GM19468 (cell line): ENCODE results near the gene HPCA.

Experiments used
- ATAC-seq: cut with Tn5 transposase; IDR thresholded peaks from one replicate; pipeline ENCODE4 v1.9.1; 2021; ENCODE audit warnings: mild to moderate bottlenecking, moderate library complexity, moderate number of reproducible peaks; ENCODE audit not compliant: unreplicated experiment; ENCODE audit errors: extremely low read depth

HPCA gene

DNA sequence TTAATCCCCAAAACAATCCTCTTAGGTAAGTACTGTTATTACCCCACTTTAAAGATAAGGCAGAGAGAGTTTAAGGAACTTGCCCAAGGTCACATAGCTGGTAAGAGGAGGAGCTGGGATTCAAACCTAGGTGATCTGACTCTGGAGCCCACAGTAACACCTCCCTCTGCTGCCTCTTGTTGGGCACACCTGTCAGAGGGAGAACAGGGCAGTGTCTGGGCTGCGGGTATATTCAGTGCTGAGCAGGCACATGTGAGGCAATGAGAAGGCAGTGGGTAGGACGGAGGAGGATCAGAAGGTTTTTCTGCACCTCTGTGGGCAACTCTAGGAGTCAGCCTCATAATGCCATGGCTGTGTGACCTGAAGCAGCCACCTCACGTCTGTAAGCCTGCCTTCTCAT, 1.8 kb downstream of the HPCA start:
- ATAC-seq: no peak

DNA sequence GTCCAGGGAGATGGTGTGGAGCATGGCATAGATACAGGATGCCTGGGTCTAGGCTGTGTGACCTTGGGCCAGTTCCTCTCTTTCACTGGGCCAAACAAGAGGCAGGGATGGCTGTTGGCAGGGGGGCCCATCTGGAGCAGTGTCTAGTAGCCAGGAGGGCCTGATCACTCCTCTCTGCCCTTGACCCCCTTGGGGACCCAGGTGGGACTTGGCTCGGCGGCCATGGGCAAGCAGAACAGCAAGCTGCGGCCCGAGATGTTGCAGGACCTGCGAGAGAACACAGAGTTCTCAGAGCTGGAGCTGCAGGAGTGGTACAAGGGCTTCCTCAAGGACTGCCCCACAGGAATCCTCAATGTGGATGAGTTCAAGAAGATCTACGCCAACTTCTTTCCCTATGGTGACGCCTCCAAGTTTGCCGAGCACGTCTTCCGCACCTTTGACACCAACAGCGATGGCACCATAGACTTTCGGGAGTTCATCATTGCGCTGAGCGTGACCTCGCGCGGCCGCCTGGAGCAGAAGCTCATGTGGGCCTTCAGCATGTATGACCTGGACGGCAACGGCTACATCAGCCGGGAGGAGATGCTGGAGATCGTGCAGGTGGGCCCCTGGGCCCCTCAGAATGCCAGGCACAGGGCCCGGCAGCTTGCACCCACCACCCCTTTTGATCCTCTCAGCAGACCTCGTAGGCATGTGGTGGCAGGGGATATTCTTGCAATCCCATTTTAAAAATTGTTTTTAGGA, 2.6 kb downstream of the HPCA start:
- no peak for ATAC-seq

DNA sequence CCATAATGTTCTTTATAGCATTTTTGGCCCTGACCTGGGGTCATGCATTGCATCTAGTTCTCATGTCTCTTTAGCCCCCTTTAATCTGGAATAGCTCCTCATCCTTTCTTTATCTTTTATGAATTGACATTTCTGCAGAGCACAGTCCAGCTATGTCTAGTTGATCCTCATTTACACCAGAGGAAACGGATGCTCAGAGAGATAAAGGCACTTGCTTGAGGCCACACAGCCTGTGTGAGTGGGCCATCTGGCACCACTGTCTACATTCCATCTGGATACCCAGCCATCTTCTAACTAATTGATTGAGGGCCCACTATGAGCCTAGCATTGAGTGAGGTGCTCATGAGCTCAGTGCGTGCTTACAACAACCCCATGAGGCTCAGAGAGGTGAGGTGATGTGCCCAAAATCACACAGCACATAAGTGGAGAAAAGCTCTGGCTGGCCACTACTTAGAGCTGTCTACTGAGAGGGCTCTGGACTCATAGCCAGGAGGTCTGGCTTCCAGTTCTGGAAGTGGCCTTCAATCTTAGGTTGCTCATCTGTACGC, 3.5 kb downstream of the HPCA start:
- no peak for ATAC-seq

DNA sequence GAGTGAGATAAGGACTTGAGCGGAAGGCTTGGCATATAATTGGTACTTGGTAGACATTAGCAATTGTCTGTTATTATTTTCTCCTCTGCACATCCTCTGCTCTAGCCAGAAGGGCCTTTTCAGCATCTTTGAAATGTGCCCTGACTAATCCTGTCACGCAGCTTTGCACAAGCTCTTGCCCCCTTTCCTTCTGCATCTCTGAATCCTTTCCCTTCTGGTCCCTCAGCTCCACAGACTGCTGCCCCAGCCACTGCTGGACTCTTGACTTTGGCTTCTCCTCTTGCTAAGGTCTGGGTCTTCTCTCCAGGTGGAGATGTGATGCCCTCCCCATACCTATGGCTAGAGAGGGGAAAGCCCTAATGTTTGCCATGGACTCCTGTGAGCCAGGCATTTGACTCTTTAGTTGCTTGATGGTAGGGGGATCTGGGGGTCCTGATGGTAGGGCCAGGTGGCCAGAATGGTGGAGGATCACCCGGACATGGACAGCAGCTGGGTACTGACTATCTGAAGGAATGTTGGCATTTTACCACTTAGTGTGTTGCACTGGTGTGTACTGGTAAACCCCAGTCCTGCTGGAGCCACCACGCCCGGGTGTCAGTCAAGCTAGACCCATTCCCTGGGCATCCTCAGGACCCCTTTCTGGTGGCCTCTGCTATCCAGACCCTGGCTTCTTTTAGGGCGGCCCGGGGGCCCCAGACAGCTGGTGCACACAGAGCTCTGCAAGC, 4.4 kb downstream of the HPCA start:
- ATAC-seq: no peak

DNA sequence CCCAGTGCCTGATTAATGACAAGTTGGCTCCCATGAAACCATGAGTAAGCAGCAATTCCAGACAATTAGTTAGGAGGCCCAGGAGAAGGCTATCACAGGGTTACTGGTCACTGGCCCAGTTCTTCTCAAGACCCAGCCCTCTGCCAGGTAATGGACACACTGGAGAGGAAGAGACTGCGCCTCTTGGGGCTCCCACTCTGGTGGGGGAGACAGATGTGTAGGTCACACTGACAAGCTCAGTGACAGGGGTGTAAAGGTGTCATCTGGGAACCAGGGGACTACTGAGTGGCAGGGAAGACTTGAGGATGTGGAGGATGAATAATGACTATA, 4.9 kb downstream of the HPCA start:
- ATAC-seq: no peak

DNA sequence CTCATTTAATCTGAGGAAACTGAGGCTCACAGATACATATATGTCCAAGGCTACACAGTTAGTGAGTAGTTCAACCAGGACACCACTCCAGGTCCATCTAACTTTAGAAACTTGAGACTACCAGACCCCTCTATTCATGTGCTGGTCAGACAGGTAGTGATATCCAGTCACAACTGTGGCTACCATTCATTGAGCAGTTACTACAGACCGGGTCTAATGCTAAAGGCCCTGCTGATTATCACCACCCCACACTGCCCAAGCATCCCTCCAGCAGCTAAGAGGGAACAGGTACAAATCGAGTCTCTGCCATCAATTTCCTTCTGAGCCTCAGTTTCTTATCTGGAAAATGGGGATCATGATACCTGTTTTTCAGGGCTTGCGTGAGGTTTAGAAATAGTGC, 5.3 kb downstream of the HPCA start:
- ATAC-seq: no peak

DNA sequence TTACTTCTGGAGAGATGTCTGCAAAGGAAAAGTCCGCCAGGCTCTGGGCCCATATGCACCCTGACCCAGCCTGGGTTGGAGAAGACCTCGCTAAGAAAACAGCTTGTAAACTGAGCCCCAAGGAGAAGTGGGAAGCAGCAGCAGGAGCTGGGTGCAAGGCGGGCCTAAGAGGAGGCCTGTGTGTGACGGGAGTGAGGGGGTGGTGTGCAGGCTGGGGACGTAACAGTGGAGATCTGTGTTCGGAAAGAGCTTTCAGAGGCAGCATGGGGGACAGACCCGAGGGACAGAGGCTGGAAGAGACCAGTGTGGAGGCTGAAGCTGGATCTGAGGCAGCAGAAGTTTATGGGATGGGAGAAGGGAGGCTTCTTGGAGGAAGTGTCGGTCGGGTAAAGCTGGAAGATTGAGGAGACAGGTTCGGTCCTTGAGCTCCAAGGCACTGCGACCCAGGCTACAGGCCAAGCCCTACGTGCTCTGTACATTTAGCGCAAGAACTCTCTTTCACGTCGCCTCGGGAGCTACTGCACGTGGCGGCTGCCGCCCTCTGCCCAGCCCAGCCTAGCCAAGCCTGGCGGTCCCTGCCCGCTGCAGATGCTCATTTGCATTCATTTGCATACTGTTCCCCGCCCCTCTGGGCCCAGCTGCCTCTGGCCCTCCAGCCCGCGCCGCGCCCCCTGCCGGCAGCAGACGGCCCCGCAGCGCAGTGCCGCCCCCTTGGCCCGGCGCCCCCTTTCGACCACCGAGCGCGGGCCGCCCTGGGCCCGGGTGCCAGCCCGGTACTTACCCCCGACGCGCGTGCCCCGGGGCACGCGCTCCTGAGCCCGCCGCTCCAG, 6.3 kb downstream of the HPCA start:
- ATAC-seq: no peak

DNA sequence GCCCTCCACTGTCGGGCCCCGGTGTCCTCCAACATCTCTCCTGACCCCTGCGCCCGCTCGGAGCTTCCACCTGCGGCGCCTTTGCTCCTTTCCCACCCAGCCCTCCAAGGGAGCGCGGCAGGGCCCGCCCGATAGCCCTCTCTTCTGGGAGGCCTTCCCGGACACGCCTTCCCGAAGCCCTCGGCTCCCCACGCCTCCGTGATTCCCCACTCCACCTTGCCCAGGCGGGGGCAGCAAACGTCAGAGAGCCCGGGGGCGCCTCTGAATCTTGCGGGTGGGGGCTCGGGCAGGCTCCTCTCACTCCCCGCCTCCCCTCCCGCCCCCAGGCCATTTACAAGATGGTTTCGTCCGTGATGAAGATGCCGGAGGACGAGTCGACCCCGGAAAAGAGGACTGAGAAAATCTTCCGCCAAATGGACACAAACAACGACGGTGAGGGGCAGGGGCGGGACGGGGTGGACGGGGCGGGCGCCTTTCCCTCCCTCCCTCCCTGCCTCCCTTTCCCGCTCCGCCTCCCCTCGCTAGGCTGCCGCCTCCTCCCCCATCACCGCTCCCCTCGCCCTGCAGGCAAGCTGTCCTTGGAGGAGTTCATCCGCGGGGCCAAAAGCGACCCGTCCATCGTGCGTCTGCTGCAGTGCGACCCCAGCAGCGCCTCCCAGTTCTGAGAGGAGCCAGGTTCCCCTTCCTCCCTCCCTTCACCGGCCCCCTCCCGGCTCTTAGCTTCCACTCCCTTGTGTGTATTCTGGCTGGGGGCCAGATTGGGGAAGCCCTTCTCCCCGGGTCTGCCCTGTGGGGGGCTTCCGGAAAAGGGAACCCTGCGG, 7.1 kb downstream of the HPCA start:
- no peak for ATAC-seq

DNA sequence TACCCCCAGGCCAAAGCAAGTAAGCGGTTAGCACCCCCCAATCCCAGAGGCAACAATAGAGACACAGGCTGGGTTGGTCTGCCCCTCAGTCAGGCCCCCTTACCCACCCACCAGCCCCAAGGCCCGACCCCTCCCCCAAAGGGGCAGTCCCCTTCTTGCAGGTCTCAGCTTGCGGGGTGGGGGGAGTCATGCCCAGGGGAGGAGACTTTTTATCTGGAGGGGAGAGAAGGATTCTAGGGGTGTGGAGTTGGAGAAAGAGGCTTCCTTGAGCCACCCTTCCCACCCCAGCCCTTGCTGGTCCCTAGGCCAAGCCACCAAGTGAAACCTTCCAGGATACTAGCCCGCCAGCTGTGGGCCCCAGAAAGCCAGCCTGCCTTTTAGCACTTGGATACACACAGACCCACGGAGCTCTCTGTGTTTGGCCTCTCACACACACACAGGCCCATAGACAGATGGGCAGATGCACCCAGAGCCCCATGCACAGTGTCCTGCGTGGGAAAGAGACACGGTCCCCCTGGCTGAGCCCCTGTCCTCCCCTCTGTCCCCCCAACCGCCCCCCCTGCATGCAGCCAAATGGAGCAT, 7.8 kb downstream of the HPCA start:
- ATAC-seq: no peak

DNA sequence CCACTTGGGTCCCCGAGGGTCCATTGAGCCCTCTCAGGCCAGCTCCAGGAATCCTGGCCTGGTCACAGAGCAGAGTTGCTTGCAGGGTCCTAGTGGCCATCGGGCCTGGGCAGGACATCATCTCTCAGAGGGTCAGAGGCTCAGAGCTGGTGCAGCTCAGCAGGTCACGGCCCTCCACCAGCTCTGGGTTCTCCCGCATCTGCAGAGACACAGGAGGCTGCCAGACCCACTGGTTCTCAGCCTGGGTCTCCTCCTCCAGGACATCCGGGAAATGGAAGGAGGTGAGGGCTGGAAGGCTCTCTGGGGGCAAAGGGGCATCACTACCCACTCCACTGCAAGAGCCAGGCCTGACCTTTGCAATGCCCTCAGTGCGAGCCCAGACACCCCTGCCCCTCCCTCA, 8.4 kb downstream of the HPCA start:
- no peak for ATAC-seq

DNA sequence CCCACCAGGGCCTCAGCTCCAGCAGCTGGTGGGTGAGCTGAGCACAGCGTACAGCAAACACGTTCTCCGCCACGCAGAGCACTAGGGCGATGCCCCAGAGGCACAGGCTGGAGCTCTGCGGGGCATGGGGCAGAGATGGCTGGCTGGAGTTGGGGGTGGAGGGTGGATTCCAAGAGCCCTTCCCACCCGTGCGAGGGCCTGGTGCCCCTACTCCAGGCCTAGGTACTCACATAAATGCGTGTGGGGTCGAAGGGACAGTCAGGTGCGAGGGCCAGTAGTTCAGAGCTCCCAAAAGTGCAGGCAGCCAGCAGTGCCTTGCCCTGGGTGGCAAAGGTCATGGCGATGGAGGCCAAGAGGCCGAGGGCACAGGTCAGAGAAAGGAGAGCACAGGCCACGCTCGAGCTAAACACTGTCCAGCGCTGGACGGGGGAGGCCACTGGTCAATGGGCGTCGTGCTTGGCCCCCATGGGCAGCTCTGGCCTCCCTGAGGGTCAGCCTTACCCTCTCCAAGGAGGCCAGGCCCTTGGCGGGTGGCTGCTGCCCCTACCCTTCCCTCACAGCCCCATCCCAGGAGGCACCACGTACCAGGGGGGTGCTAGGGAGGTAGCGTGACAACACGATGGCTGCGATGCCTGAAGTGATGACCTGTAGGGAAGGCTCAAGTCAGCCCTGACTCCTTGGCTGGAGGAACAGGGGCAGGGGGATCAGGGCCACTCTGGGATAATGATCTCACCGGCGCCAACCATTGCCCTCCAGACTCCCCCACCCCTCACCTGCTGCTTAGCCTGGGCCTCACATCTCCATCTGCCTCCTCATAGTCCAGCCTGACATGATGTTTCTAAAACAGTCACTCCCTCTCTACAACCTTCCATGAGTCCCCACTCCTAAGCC, 9.3 kb downstream of the HPCA start:
- ATAC-seq: no peak

DNA sequence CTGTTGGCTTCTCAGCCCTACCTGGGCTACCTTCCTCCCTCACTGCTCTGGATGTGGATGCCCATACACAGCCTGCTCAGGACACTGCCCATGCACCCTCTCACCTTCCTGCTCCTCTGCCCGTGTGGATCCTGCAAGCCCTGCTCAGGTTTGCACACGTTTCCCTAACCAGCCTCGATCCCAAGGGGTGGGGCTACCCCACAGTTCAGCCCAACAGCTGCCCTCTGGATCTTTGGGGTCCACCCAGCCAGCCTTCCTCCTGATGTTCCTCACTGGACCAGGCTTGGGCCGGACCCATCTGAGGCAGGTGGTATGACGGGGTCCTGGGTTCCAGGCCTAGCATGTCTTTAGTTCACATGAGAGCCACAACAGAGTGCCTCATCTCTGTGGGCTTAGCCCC, 10.2 kb downstream of the HPCA start:
- no peak for ATAC-seq

DNA sequence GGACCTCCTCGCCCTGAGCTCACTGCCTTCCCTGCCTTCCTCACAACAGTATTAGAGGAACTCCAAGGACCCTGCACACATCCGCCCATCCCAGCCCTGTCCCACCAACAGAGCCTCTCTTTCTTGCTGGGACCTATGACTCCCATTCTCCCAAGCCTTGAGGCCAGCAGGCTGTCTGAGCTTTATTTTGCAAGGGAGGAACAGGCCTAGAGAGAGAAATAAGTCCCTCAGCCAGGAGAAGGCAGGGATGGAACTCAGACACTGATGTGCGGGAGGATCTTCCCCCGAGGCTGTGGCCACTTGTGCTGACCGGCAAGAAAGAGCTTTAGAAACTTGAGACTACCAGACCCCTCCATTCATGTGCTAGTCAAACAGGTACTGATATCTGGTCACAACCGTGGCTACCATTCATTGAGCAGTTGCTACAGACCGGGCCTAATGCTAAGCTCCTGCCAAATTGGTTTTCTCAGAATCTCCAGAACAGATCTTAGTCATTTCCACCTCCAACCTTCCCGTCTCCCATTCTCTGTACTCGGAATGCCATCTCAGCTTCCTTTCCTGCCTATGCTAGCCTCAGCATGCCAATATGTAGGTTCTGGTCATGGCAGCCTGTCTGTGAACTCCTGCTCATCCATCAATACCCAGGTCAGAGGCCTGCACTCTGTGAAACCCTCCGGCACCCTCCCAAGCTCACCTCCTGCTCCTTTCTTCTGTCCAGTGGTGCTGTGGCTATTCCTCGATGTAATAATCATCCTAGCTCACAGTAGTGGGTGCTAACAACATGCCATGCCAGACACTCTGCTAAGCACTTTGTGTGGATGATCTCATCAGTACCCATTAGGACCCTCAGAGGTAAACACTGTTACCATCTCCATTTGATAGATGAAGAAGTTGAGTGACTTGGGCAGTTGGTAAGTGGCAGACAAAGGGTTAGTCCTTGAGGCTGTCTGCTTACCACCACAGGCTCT, 11.1 kb downstream of the HPCA start:
- no peak for ATAC-seq

DNA sequence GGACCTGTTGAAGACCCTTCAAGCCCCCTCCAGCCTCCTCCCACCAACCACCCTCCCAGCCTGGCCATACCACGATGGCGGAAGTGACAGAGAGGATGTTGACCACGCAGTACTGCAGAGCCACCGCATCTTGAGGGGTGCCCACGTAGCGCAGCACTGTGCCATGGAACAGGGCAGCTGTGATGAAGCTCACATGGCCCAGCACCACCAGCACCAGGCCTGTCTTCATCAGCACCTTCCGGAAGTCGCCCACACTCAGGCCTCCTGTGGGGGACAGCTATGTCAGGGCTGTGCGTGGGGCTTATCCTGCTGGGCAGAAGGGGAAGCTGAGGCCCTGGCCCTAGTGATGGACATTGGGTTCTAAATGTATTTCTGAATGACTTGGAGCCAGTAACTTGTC, 11.8 kb downstream of the HPCA start:
- no peak for ATAC-seq

DNA sequence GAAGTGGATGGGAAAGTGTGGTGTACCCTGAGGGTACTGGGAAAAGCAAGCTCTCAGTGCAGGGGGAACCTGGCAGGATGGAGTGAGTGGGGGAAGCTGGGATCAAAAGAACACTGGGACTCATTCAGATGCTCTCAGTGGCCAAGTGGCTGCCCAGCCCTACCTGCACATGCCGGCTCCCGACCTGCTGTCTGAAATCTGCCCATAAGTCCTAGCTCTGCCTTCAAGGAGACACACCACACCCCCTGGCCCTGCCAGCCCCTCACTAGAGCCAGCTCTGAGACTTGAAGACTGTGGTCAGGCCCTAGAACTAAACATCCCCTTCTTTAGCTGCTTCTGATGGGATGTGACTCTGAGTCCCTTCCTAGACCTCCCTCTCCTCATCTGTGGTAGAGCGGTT, 12.7 kb downstream of the HPCA start:
- no peak for ATAC-seq

DNA sequence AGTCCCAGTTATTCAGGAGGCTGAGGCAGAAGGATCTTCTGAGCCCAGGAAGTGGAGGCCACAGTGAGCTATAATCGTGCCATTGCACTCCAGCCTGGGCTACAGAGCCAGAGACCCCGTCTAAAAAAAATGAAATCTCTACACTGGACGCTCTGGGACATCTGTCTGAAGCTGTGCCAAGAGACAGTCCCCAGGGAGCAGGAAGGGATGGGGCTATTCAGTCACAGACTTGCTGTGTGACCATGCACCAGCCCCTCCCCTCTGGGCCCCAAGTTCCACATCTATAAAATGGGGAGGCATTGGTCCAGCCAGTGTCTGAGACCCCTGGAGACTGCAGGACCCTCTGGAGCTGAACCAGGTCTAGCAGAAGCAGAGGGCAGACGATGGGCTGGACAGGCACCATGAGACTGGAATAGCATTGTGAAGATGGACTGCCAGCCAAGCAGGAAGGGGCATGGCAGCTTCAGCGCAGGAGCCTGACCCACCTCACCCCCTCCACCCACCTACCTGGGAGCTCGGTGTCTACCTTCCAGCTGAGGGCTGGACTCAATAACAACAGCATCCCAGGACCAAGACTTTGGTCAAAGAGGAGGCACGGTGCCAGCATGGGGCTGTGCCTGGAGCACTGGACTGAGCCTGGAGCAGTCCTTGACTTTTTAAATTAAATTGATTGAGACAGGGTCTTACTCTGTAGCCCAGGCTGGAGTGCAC, 13.4 kb downstream of the HPCA start:
- no peak for ATAC-seq

DNA sequence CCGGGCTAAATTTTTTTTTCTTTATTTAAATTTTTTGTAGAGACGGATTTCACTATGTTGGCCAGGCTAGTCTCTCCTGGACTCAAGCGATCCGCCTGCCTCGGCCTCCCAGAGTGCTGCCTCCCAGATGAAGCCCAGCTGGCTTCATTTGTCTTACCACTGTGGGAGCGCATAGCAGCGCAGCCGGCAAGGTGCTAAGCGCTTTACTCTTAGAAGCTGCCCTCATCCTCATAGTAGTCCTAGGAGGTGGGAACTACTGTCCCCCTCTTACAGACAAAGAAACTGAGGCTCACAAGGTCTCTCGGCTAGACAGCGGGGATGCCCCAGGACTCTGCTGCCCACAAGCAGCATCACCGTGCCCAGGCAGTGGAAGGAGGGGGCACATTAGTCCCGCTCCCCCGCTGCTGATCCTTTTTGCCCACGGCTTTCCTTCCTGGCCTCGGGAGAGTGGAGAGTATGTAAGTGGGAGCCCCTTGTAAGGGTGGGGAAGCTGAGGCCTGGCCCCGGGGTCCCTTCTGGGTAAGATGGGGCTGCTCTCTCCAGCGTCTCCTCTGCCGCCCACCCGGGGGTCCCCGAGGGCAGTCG, 14.2 kb downstream of the HPCA start:
- ATAC-seq: no peak
